GM19239 (cell line): ENCODE measurements around the gene TEX14.
A peak's percentile ranks its signal among the peaks of the same experiment; 100 is the strongest.
"Not testable (repeated sequence)": the region's sequence is repeated elsewhere in the genome, so short reads cannot be mapped to it uniquely, and the experiment has no call there.

Experiments
- DNase-seq: peaks from one replicate; pipeline ENCODE4 v3.0.0; 2011; ENCODE audit warnings: low spot score; ENCODE audit not compliant: insufficient read length
- FAIRE-seq: peaks from 2 replicates; lab custom pipeline; 2011; peaks lifted over from hg19 to GRCh38; lab: Jason Lieb, UNC

The TEX14 gene

GRCh38 chr17:58575511-58575910, 116.3 kb downstream of the TEX14 start:
- DNase-seq (no peak), FAIRE-seq (no peak)

DNA sequence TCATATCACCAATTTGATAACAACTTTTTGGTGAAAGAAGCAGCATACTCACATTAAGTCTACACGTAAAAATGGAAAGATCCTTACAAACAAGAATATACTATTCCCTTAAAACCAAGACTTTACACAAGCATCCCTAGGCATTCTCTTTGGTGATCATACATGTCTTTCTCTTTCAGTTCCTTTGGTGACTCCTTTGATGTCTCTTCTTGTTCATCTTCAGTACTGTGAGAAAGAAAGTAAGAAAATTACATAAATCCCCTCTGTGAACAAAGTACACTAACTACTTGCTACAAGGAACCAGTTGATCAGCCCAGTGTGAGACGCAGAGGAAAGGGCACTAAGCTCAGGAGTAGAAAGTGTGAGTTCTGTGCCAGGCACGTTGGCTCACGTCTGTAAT, 117.8 kb downstream of the TEX14 start:
- FAIRE-seq (no peak), DNase-seq (no peak)

GRCh38 chr17:58572846-58573245, 119.0 kb downstream of the TEX14 start:
- FAIRE-seq: no peak

DNA sequence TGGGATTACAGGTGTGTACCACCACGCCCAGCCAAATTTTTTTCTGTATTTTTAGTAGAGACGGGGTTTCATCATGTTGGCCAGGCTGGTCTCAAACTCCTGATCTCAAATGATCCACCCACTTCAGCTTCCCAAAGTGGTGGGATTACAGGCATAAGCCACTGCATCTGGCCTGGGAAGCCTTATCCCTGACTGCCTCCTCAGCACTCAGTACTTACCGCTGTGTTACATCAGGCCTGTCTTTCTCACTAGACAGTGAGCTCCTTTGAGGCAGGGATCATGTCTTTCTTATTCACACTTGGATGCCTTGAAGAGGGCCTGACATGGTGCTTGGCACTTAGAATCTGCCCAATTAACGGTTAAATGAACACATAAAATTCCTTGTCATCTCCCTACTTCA, 121.1 kb downstream of the TEX14 start:
- DNase-seq (no peak), FAIRE-seq (no peak)

More at GRCh38 chr17:58572846-58573245, 119.0 kb downstream of the TEX14 start:
- no peak for DNase-seq

DNA sequence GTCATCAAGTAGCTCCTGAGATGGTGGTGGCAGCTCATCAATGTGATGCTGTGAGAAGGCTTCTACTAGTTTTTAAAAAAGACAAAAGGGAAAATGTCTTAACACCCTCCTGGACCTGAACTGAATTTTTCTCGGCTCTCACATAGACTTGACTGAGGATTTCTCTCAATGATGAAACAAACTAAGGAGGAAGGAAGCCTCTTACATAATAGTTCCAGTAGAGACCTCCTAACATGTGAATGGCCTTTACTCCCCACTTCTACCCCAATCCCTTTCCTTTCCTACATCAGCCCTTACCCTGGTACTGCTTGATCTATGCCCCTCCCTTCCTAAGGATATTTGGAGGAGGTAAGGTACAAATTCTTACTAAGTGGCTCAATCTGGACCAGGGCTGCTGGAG, 122.6 kb downstream of the TEX14 start:
- no peak for FAIRE-seq
- no peak for DNase-seq

- FAIRE-seq (no peak), DNase-seq (no peak)
These were observed 123.6 kb downstream of the TEX14 start for GRCh38 chr17:58568044-58568799.

DNA sequence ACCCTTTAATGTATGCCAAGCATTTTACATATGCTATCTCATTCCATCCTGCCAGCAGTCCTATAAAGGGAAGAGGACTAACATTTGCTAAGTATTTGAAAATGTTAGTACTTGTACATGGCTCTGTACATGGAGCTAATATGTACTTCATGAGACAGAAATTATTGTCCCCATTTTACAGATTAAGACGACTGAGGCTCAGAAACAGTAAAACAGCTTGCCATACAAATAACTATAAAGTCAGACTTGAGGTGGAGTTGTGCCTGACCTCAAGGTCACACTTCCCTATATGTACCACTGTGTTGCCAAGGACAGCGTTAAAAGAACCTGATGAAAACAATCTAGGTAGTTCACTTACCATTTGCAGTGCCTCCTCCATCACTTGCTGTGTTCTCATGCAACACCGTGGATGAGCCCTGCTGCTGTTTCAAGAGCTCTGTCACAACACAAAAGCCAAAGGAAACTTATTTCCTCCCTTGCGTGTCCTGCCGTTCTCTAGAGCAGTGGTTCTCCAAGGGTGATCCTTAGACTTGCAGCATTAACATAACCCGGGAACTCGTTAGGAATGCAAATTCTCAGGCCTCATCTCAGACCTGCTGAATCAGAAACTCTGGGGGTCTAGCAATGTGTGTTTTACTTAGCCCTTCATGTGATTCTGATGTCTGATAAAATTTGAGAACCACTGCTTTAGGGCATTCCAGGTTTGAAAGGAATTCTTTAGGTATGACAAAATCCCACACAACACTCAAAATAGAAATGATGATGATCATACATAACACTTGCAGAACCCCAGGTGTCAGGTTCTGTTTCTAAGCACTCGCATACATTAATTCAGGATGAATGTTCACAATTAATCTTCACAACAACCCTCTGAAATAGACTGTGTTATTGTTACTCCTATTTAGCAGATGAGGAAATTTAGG, 126.2 kb downstream of the TEX14 start:
- no peak for DNase-seq
- no peak for FAIRE-seq

GRCh38 chr17:58564971-58565370, 126.9 kb downstream of the TEX14 start:
- FAIRE-seq: no peak
- no peak for DNase-seq

DNA sequence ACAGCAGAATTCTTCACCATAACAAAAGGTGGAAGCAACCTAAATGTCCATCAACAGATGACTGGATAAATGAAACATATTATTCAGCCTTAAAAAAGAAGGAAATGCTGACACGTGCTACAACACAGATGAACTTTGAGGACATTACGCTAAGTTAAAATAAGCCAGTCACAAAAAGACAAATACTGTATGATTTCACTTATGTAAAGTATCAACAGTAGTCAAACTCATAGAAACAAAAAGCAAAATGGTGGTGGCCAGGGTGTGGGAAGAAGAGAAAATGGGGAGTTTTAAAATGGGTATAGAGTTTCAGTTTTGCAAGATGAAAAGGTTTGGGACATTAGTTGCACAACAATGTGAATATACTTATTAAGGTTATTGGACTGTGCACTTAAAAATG, 127.6 kb downstream of the TEX14 start:
- FAIRE-seq (no peak), DNase-seq (no peak)

GRCh38 chr17:58560511-58560910, 131.3 kb downstream of the TEX14 start:
- DNase-seq (no peak), FAIRE-seq (no peak)

- DNase-seq: no peak
- FAIRE-seq: no peak
These were observed 133.9 kb downstream of the TEX14 start for GRCh38 chr17:58557981-58558380.

- peak; percentile 65 for FAIRE-seq
- no peak for DNase-seq
These were observed 135.0 kb downstream of the TEX14 start for GRCh38 chr17:58556833-58557250.

- not testable (repeated sequence) for FAIRE-seq, DNase-seq
These were observed 136.7 kb downstream of the TEX14 start for GRCh38 chr17:58555109-58555508.

- FAIRE-seq: peak; percentile 69
- DNase-seq: no peak
These were observed 150.6 kb downstream of the TEX14 start for GRCh38 chr17:58541249-58541648.

GRCh38 chr17:58539698-58540097, 152.1 kb downstream of the TEX14 start:
- no peak for DNase-seq
- no peak for FAIRE-seq

- DNase-seq (no peak), FAIRE-seq (no peak)
These were observed 152.9 kb downstream of the TEX14 start for GRCh38 chr17:58538811-58539409.

DNA sequence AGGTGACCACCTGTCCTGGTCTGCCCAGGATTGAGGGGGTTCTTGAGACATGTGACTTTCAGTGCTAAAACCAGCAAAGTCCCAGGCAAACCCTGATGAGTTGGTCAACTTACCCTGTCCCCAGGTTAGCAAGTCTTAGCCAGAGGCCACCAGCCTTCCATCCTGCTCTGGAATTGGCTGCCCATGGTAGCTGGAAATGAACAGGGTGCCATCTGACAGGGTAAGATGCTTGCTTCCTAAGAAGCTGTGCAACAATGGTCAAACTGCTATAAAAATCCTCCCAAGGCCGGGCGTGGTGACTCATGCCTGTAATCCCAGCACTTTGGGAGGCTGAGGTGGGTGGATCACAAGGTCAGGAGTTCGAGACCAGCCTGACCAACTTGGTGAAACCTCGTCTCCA, 154.6 kb downstream of the TEX14 start:
- FAIRE-seq: no peak
- DNase-seq: no peak

- DNase-seq (no peak), FAIRE-seq (no peak)
These were observed 155.3 kb downstream of the TEX14 start for GRCh38 chr17:58536542-58536941.

GRCh38 chr17:58535431-58535830, 156.4 kb downstream of the TEX14 start:
- DNase-seq: no peak
- no peak for FAIRE-seq

DNA sequence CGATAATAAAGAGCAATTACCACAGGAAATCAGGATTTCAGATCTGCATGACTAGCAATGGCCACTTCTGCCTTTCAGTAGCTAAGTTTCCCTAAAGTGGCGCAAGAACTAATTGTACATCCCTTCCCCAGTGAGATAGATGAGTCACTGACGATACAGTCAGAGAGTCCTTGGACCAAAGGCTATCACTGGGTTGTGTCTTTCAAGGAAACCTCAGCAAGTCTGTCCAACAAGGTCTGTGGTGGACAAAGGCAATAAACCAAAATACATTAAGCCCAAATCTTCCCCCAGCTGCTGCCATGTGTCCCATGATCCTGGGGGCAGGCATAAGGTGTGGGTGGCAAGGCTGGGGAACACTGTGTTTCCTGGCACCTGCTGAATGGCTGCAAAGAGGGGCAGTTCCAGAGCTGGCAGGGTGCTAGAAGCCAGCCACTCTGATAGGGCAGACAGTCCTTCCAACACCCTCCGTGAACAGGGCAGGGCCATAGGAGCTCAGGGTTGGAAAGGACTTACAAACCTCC, 156.9 kb downstream of the TEX14 start:
- FAIRE-seq: no peak

GRCh38 chr17:58534331-58534730, 157.5 kb downstream of the TEX14 start:
- FAIRE-seq (no peak), DNase-seq (no peak)

More for the DNA sequence above, 156.9 kb downstream of the TEX14 start:
- DNase-seq: no peak
